Endothelial cell of umbilical vein (primary cell): Measurements from ENCODE around the gene CLSTN2. TPM values are rescaled to one million over a fixed set of nuclear protein-coding genes. Genes with fewer than 3 reads are reported as not detected.

Experiments
- BruUV-seq: library from RNA; stranded (reverse); fragments of 400-500 nt; replicated peaks from 2 replicates; lab custom pipeline; 2021; lab: Mats Ljungman, UMichigan
- CTCF ChIA-PET: fragments of 300-600, 350-600 bp; sonication (Branson Sonifier 250); formaldehyde crosslinking; loops from one replicate; lab custom pipeline; 2021; ENCODE audit warnings: antibody characterized with exemption, inconsistent platforms; lab: Charles Lee
- POLR2A ChIA-PET: fragments of 300-600, 350-600 bp; sonication (Branson Sonifier 250); formaldehyde crosslinking; loops from one replicate; lab custom pipeline; 2021; ENCODE audit warnings: antibody characterized with exemption, inconsistent platforms; lab: Charles Lee
- DNase-seq: peaks from one replicate; pipeline ENCODE4 v3.0.0-alpha.2; 2011; ENCODE audit warnings: low read depth, low spot score
- FAIRE-seq: peaks from 2 replicates; lab custom pipeline; 2011; peaks lifted over from hg19 to GRCh38; lab: Jason Lieb, UNC
- H2AFZ ChIP-seq: 2 replicates; pipeline ENCODE4 v1.6.0; 2012; ENCODE audit warnings: low read depth, low read length, control low read depth, inconsistent platforms
- H3K27ac ChIP-seq: 2 replicates; pipeline ENCODE4 v1.5.1; 2011; ENCODE audit warnings: low read depth, mild to moderate bottlenecking, control low read depth, low read length, moderate library complexity; ENCODE audit not compliant: insufficient read depth
- H3K27me3 ChIP-seq, 2 experiments: 2 replicates each; pipeline versions ENCODE4 v1.6.0 to v1.6.1; 2011; ENCODE audit warnings: low read length in 2 of 2, mixed read lengths in 1 of 2; ENCODE audit not compliant: control insufficient read depth in 2 of 2, insufficient read depth in 2 of 2
- H3K36me3 ChIP-seq, 2 experiments: 2 replicates in 1 of 2; 3 replicates in 1 of 2; pipeline ENCODE4 v1.5.1; 2011; ENCODE audit warnings: low read length in 2 of 2, mild to moderate bottlenecking in 1 of 2, moderate library complexity in 1 of 2; ENCODE audit not compliant: control insufficient read depth in 2 of 2, insufficient read depth in 2 of 2; ENCODE audit errors: extremely low read depth in 1 of 2
- H3K4me1 ChIP-seq: 3 replicates; pipeline ENCODE4 v1.5.1; 2011; ENCODE audit warnings: mild to moderate bottlenecking, low read length; ENCODE audit not compliant: control insufficient read depth, insufficient read depth; ENCODE audit errors: extremely low read depth
- H3K4me2 ChIP-seq: 2 replicates; pipeline ENCODE4 v1.6.1; 2011; ENCODE audit warnings: low read length, control low read depth, mixed read lengths; ENCODE audit not compliant: insufficient read depth
- H3K4me3 ChIP-seq, 3 experiments: fragments of 200-600 bp in 1 of 3; sonication (generic), shearing (Covaris generic) in 1 of 3; replicated peaks in 1 of 3; 2 replicates each; pipeline ENCODE4 v1.5.1; 2011 to 2016; ENCODE audit warnings: control low read depth in 3 of 3, low read length in 3 of 3, mild to moderate bottlenecking in 2 of 3, inconsistent platforms in 1 of 3, low read depth in 1 of 3, moderate library complexity in 1 of 3; ENCODE audit not compliant: insufficient read depth in 1 of 3
- H3K79me2 ChIP-seq: 2 replicates; pipeline ENCODE4 v1.6.0; 2012; ENCODE audit warnings: low read length, inconsistent platforms; ENCODE audit not compliant: control insufficient read depth, insufficient read depth
- H3K9ac ChIP-seq: replicated peaks from 2 replicates; pipeline ENCODE3; 2011; ENCODE audit warnings: low read length, control low read depth; ENCODE audit not compliant: insufficient read depth; ENCODE audit errors: extremely low read depth
- H3K9me1 ChIP-seq: replicated peaks from 3 replicates; pipeline ENCODE4 v1.6.0; 2011; ENCODE audit warnings: mild to moderate bottlenecking, low read length; ENCODE audit not compliant: control insufficient read depth, insufficient read depth; ENCODE audit errors: extremely low read depth
- H3K9me3 ChIP-seq: replicated peaks from 2 replicates; pipeline ENCODE4 v1.5.1; 2012; ENCODE audit warnings: low read length, inconsistent platforms; ENCODE audit not compliant: control insufficient read depth, insufficient read depth
- H4K20me1 ChIP-seq: replicated peaks from 2 replicates; pipeline ENCODE3; 2011; ENCODE audit warnings: mild to moderate bottlenecking, low read length; ENCODE audit not compliant: control insufficient read depth, insufficient read depth; ENCODE audit errors: extremely low read depth
- CTCF ChIP-seq, 2 donors: IDR thresholded peaks; 1 replicate in 1 of 2; 2 replicates in 1 of 2; pipeline ENCODE4 v1.5.1; 2011; ENCODE audit warnings: low read length in 2 of 2, mild to moderate bottlenecking in 2 of 2, moderate library complexity in 2 of 2, control low read depth in 1 of 2, inconsistent platforms in 1 of 2, low read depth in 1 of 2; ENCODE audit not compliant: insufficient read depth in 1 of 2; ENCODE audit errors: extremely low read depth in 1 of 2
- EZH2 ChIP-seq: IDR thresholded peaks from 2 replicates; pipeline ENCODE4 v1.6.1; 2012; ENCODE audit warnings: borderline replicate concordance, low read depth, mild to moderate bottlenecking, moderate library complexity, low read length, inconsistent platforms; ENCODE audit not compliant: severe bottlenecking
- FOS ChIP-seq: IDR thresholded peaks from 2 replicates; pipeline ENCODE4 v1.6.1; 2011; ENCODE audit warnings: mild to moderate bottlenecking, low read length, moderate library complexity, borderline replicate concordance; ENCODE audit not compliant: insufficient read depth
- GATA2 ChIP-seq: IDR thresholded peaks from 2 replicates; pipeline ENCODE4 v1.7.0; 2011; ENCODE audit warnings: low read depth, mild to moderate bottlenecking, moderate library complexity, mixed read lengths, low read length; ENCODE audit not compliant: insufficient read length, insufficient read depth
- MYC ChIP-seq: IDR thresholded peaks from one replicate; pipeline ENCODE4 v1.6.1; 2011; ENCODE audit warnings: mild to moderate bottlenecking, low read depth, low read length
- POLR2A ChIP-seq: IDR thresholded peaks from 2 replicates; pipeline ENCODE4 v1.6.1; 2012; ENCODE audit warnings: low read depth, mild to moderate bottlenecking, control low read depth, low read length
- POLR2AphosphoS5 ChIP-seq: IDR thresholded peaks from 2 replicates; pipeline ENCODE4 v1.6.1; 2012; ENCODE audit warnings: low read depth, mild to moderate bottlenecking, control low read depth, low read length, moderate library complexity; ENCODE audit not compliant: insufficient read depth
- dilution Hi-C: fragments of 300-500 bp; cut with MboI; formaldehyde crosslinking; loops from one replicate; pipeline ENCODE4 v1.15.0; 2019; ENCODE audit warnings: low sequenced_read_pairs; ENCODE audit not compliant: extremely low pct_ligation_motif_present
- intact Hi-C: fragments of 100-400 bp; cut with micrococcal nuclease; formaldehyde crosslinking; loops from one replicate; pipeline ENCODE4 v1.10.0; 2022
- polyA plus RNA-seq, 4 experiments: library from polyadenylated mRNA; depleted of rRNA in 3 of 4; stranded (reverse) in 3 of 4; unstranded in 1 of 4; fragments of >200 nt; gene quantifications; 2 replicates each; pipeline versions ENCODE4 v1.2.1 to v1.2.3, GENCODE V29; 2011 to 2012; ENCODE audit warnings: missing spikeins in 1 of 4
- total RNA-seq: library from RNA; stranded (reverse); gene quantifications from 2 replicates; pipeline ENCODE4 v1.2.3, GENCODE V29; 2021
- TF ChIP-seq, protein P1 (sequence below): IDR thresholded peaks from 2 replicates; pipeline ENCODE4 v1.6.1; 2011; ENCODE audit not compliant: insufficient read depth, insufficient read length

CLSTN2 gene
- total and polyA plus RNA-seq, 2 donors (not counting 3 experiments of a cell fraction or from before 2014, with no cell fraction given), result 0.26 to 0.38 TPM

DNA sequence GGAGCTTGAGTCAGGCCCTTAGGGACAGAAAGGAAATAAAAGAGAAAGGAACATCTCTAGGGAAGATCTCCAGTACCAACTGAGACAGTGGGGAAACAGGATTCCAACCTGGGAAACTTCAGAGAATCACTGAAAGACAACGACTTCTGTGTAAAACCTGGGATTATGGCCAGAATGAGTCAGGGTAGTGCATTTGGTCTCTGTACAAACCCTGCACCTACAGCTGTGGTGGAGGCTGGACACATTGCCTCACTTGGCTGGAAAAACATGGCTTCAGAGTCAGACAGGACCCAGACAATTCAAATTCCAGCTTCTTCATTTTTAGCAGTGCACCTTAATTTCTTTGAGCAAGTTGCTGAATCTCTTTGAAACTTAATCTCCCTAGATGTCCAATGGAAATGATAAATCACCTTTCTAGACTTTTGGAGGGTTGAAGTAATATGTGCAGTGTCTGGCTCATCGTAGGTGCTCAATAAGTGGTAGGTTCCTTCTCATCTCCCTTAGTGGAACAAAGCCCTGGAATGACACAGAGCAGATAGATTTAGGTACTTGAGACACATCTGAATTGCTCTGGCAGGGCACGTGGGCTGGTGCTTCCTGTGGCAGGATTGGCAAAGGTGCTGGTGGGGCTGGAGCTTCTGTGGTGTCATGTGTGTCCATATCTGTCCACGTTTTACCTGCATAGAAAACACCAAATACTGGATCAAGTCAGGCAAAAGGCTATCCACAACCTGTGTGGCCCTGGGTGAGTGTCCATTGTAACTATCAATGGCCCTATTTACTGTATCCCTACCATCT, 6.1 kb upstream of the CLSTN2 start:
- H4K20me1 ChIP-seq, result no peaks in the 10 kb centered on the region
- H3K27me3 ChIP-seq, result peaks cover 0 to under 1% of the 10 kb centered on the region in 2 experiments
- no peak overlapping the region for H3K4me2 ChIP-seq
- no peaks in the 10 kb centered on the region for H3K9me3 ChIP-seq
- BruUV-seq, result no TSS peak
- no peaks in the 10 kb centered on the region for H3K4me1 ChIP-seq
- H3K9me1 ChIP-seq, result no peaks in the 10 kb centered on the region
- H2AFZ ChIP-seq, result no peak overlapping the region
- CTCF ChIA-PET, result no interaction called here
- intact Hi-C loops, result no loop called here
- H3K36me3 ChIP-seq, result no peaks in the 10 kb centered on the region
- H3K9ac ChIP-seq, result no peak overlapping the region
- H3K79me2 ChIP-seq, result no peaks in the 10 kb centered on the region
- no peak for FAIRE-seq
- no peak for TF ChIP-seq POLR2AphosphoS5
- TF ChIP-seq FOS, result no peak
- no peak for TF ChIP-seq GATA2
- TF ChIP-seq, protein P1, sequence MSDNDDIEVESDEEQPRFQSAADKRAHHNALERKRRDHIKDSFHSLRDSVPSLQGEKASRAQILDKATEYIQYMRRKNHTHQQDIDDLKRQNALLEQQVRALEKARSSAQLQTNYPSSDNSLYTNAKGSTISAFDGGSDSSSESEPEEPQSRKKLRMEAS, result no peak
- TF ChIP-seq EZH2, result no peak
- TF ChIP-seq CTCF (IDR thresholded peaks at IDR 0.05; ENCODE audit: extremely low read depth in 1 of 2, insufficient read depth in 1 of 2, low read depth in 1 of 2, low read length in 2 of 2), result no peak
- no peak for TF ChIP-seq POLR2A
- no peak for TF ChIP-seq MYC
- H3K4me3 ChIP-seq, result no peak overlapping the region
- DNase-seq, result no peak
- H3K27ac ChIP-seq, result no peak overlapping the region
- dilution Hi-C loops, result no loop called here
- POLR2A ChIA-PET, result no interaction called here
